Adrenal gland (tissue), 12 donors: Measurements from ENCODE around the gene CRB3. TPM values are rescaled to one million over a fixed set of nuclear protein-coding genes. Genes with fewer than 3 reads are reported as not detected.

Experiments
- DNase-seq, 7 donors: peaks; one replicate each; pipeline ENCODE4 v3.0.0-alpha.2; 2019 to 2020
- H3K27ac ChIP-seq, 5 donors: fragments of 200-600 bp; sonication (generic) in 4 of 5; 1 replicate in 3 of 5; 2 replicates in 2 of 5; pipeline versions ENCODE4 v1.5.1 to v1.8.0; 2016 to 2020; ENCODE audit warnings: mild to moderate bottlenecking in 1 of 5
- H3K27me3 ChIP-seq: fragments of 200-600 bp; 2 replicates; pipeline ENCODE4 v1.8.0; 2021
- H3K36me3 ChIP-seq, 2 donors: fragments of 200-600 bp; replicated peaks in 1 of 2; 1 replicate in 1 of 2; 2 replicates in 1 of 2; pipeline versions ENCODE4 v1.5.1 to v1.8.0; 2018 to 2022
- H3K4me1 ChIP-seq, 2 donors: fragments of 200-600 bp; replicated peaks in 1 of 2; 1 replicate in 1 of 2; 2 replicates in 1 of 2; pipeline versions ENCODE4 v1.5.1 to v1.8.0; 2018 to 2021
- H3K4me3 ChIP-seq, 4 donors: fragments of 200-600 bp; sonication (generic) in 3 of 4; one replicate each; pipeline ENCODE4 v1.5.1; 2016 to 2018
- H3K9me3 ChIP-seq, 3 donors: fragments of 200-600 bp; sonication (generic) in 1 of 3; replicated peaks in 1 of 3; 1 replicate in 2 of 3; 2 replicates in 1 of 3; pipeline versions ENCODE4 v1.5.1 to v1.8.0; 2016 to 2021
- CTCF ChIP-seq, 6 experiments: fragments of 450-650 bp in 4 of 6; fragments of 200-600 bp in 2 of 6; sonication (generic) in 1 of 6; IDR thresholded peaks; 1 replicate in 5 of 6; 2 replicates in 1 of 6; pipeline versions ENCODE4 v1.5.1 to v1.8.0; 2016 to 2021; ENCODE audit warnings: antibody characterized with exemption in 6 of 6, mild to moderate bottlenecking in 2 of 6, moderate library complexity in 1 of 6
- POLR2A ChIP-seq, 2 donors: fragments of 450-650 bp; IDR thresholded peaks; one replicate each; pipeline ENCODE4 v1.6.1; 2017; ENCODE audit warnings: antibody characterized with exemption in 2 of 2, mild to moderate bottlenecking in 2 of 2, moderate library complexity in 1 of 2
- WGBS, 4 donors: extraction: QIAGEN DNeasy Blood & Tissue Kit in 2 of 4; methylation state at CpG; one replicate each; pipeline versions ENCODE4 v1.1.5 to v1.1.7; 2013 to 2017; 5-methylcytosine and 5-hydroxymethylcytosine counted together
- intact Hi-C, 2 donors: fragments of 100-400 bp; cut with DNase I; formaldehyde crosslinking; loops; one replicate each; pipeline versions ENCODE4 v1.14.1 to v1.15.0; 2022 to 2023
- polyA plus RNA-seq, 3 donors: library from polyadenylated mRNA; stranded (reverse); fragments of 200-250 nt in 2 of 3; fragments of 350-450 nt in 1 of 3; fragmentation: Illumina TruSeq in 1 of 3; extraction: RNeasy Lipid Tissue Mini Kit (QIAGEN cat#74804) in 1 of 3; gene quantifications; one replicate each; pipeline ENCODE4 v1.2.3, GENCODE V29; 2013 to 2014
- total RNA-seq, 9 donors: library from RNA; depleted of rRNA in 4 of 9; stranded (reverse); fragments of >200 nt in 4 of 9; fragments of 120-200 nt in 1 of 9; fragmentation: NEBNext Ultra II Directional in 1 of 9; extraction: Animal tissue kit (Norgen Biotek cat#: 25700) in 1 of 9; gene quantifications; one replicate each; pipeline versions ENCODE4 v1.1.0 to v1.2.4, GENCODE V29; 2013 to 2023
- donor health status: healthy with polysubstance abuse.
- donor health status: Bipolar disorder and iron deficiency.
- donor health status: DM: yes; HTN: yes; CAD: no.
- donor health status: DM: no; HTN: no; CAD: no.
- donor health status: DM: no; HTN: no; CAD: no.
- donor health status: DM: yes; HTN: yes; CAD: no.

Gene CRB3
- total and polyA plus RNA-seq, 12 donors: 0.28 to 1.4 (median 0.72) TPM; not detected in 5

GRCh38 chr19:6509118-6509971 lies 45.3 kb downstream of the CRB3 start:
- H3K36me3 ChIP-seq: no peaks in the 10 kb centered on the region
- H3K27me3 ChIP-seq: no peaks in the 10 kb centered on the region
- no peaks in the 10 kb centered on the region for H3K9me3 ChIP-seq
- TF ChIP-seq CTCF (IDR thresholded peaks at IDR 0.05) (no peak), POLR2A (IDR thresholded peaks at IDR 0.05) (peak in 1 of 2 donors; percentile 46)
- WGBS, 4 donors: 38 to 41% (median 40%) methylated on average over 20 of the region's 20 CpGs
- DNase-seq: peak; percentile 82 to 98 (median 95)
- H3K4me1 ChIP-seq: peaks cover 10 to 15% of the 10 kb centered on the region in 2 donors
- peak overlapping the region; percentile 22 to 91 (median 87) for H3K27ac ChIP-seq
- intact Hi-C loops: no loop called here
- H3K4me3 ChIP-seq: no peak overlapping the region

- WGBS, 4 donors: 36 to 58% (median 50%) methylated on average over 5 to 7 of the region's 7 CpGs
- peak in 3 of 7 donors; percentile 46 to 64 (median 58) for DNase-seq
- intact Hi-C loops: no loop called here
- peak overlapping the region; percentile 22 to 91 (median 87) for H3K27ac ChIP-seq
- no peaks in the 10 kb centered on the region for H3K27me3 ChIP-seq
- peaks cover 10 to 15% of the 10 kb centered on the region in 2 donors for H3K4me1 ChIP-seq
- H3K4me3 ChIP-seq: no peak overlapping the region
- TF ChIP-seq CTCF (IDR thresholded peaks at IDR 0.05) (no peak), POLR2A (IDR thresholded peaks at IDR 0.05) (no peak)
- H3K36me3 ChIP-seq: no peaks in the 10 kb centered on the region
- H3K9me3 ChIP-seq: no peaks in the 10 kb centered on the region
These were observed 46.5 kb downstream of the CRB3 start for GRCh38 chr19:6510618-6511017.

- Histone ChIP-seq H3K4me1 (peaks cover 10 to 20% of the 10 kb centered on the region in 2 donors), H3K36me3 (no peaks in the 10 kb centered on the region), H3K27me3 (no peaks in the 10 kb centered on the region), H3K9me3 (no peaks in the 10 kb centered on the region), H3K27ac (no peak overlapping the region), H3K4me3 (no peak overlapping the region)
- WGBS, 4 donors: 67 to 81% (median 77%) methylated on average over 9 of the region's 9 CpGs
- TF ChIP-seq CTCF (IDR thresholded peaks at IDR 0.05): no peak
- TF ChIP-seq POLR2A (IDR thresholded peaks at IDR 0.05): no peak
- intact Hi-C loops: no loop called here
- DNase-seq: no peak
These were observed 50.0 kb downstream of the CRB3 start for GRCh38 chr19:6514089-6514488.

GRCh38 chr19:6514926-6515544 lies 51.0 kb downstream of the CRB3 start:
- no peak overlapping the region for H3K4me3 ChIP-seq
- H3K4me1 ChIP-seq: peaks cover 13 to 24% of the 10 kb centered on the region in 2 donors
- no peak for TF ChIP-seq CTCF (IDR thresholded peaks at IDR 0.05)
- TF ChIP-seq POLR2A (IDR thresholded peaks at IDR 0.05): no peak
- H3K9me3 ChIP-seq: no peaks in the 10 kb centered on the region
- WGBS, 4 donors: 87 to 92% (median 89%) methylated on average over 9 to 15 of the region's 15 CpGs
- no peaks in the 10 kb centered on the region for H3K36me3 ChIP-seq
- H3K27ac ChIP-seq: no peak overlapping the region
- intact Hi-C loops: loop anchor here (5.0 kb wide), 2 partner anchors 117 to 347 kb away; no protein-coding TSS in a partner anchor
- H3K27me3 ChIP-seq: no peaks in the 10 kb centered on the region
- DNase-seq: peak in 1 of 7 donors; percentile 30
